Chondrocyte (in vitro differentiated cells): ENCODE results near the gene DUOX1. TPM values are rescaled to one million over a fixed set of nuclear protein-coding genes. Genes with fewer than 3 reads are reported as not detected.

ENCODE experiments used
- DNase-seq: peaks from one replicate; pipeline ENCODE4 v3.0.0; 2021; ENCODE audit warnings: mixed read lengths, low spot score
- H3K27ac Mint-ChIP-seq: one replicate; pipeline ENCODE4 v1.8.0; 2021; ENCODE audit warnings: mild to moderate bottlenecking, moderate library complexity, mixed read lengths; ENCODE audit not compliant: unreplicated experiment
- H3K27me3 Mint-ChIP-seq: 2 replicates; pipeline ENCODE4 v1.8.0; 2021; ENCODE audit warnings: low read depth, mixed read lengths
- H3K36me3 Mint-ChIP-seq: 2 replicates; pipeline ENCODE4 v1.8.0; 2021; ENCODE audit warnings: low read depth, mixed read lengths
- H3K4me1 Mint-ChIP-seq: 2 replicates; pipeline ENCODE4 v1.8.0; 2021; ENCODE audit warnings: low read depth, mild to moderate bottlenecking, mixed read lengths
- H3K4me3 Mint-ChIP-seq: one replicate; pipeline ENCODE4 v1.8.0; 2021; ENCODE audit warnings: mild to moderate bottlenecking, moderate library complexity, mixed read lengths; ENCODE audit not compliant: unreplicated experiment
- H3K9me3 Mint-ChIP-seq: 2 replicates; pipeline ENCODE4 v1.8.0; 2021; ENCODE audit warnings: low read depth, mixed read lengths
- CTCF ChIP-seq: fragments of 200-600 bp; sonication (generic); IDR thresholded peaks from 2 replicates; pipeline ENCODE4 v1.5.0; 2021; ENCODE audit warnings: antibody characterized with exemption, mild to moderate bottlenecking, moderate library complexity
- total RNA-seq: library from RNA; stranded (reverse); gene quantifications from 3 replicates; pipeline ENCODE4 v1.2.1, GENCODE V29; 2021

The DUOX1 gene
- total RNA-seq, 1 donor from 2014 or later = not detected

GRCh38 chr15:45187894-45188830 lies 58.4 kb downstream of the DUOX1 start, which contains the start of gene SHF:
TSS of gene SHF (minus strand) at chr15:45187966. CDS start at chr15:45187951, 15 bp downstream.
- no peak for TF ChIP-seq CTCF
- Mint-ChIP-seq H3K27me3 (no peaks in the 10 kb centered on the region), H3K36me3 (no peaks in the 10 kb centered on the region), H3K27ac (peak within 1 kb of the TSS; percentile 52), H3K9me3 (no peaks in the 10 kb centered on the region), H3K4me1 (peaks cover 24% of the 10 kb centered on the region), H3K4me3 (peak within 1 kb of the TSS; percentile 79)
- DNase-seq = no peak

GRCh38 chr15:45197512-45197911 lies 67.7 kb downstream of the DUOX1 start:
- Mint-ChIP-seq H3K9me3 (no peaks in the 10 kb centered on the region), H3K27ac (peak overlapping the region; percentile 60), H3K27me3 (no peaks in the 10 kb centered on the region), H3K4me1 (peaks cover 9% of the 10 kb centered on the region), H3K4me3 (no peak overlapping the region), H3K36me3 (no peaks in the 10 kb centered on the region)
- no peak for TF ChIP-seq CTCF
- no peak for DNase-seq

GRCh38 chr15:45198337-45199135 lies 68.7 kb downstream of the DUOX1 start:
- Mint-ChIP-seq H3K27ac (no peak overlapping the region), H3K4me1 (peaks cover 9% of the 10 kb centered on the region)
- TF ChIP-seq CTCF = peak; percentile 85

GRCh38 chr15:45199136-45199810 lies 69.5 kb downstream of the DUOX1 start:
- no peak overlapping the region for H3K27ac Mint-ChIP-seq
- no peaks in the 10 kb centered on the region for H3K9me3 Mint-ChIP-seq

More at GRCh38 chr15:45198337-45199135, 68.7 kb downstream of the DUOX1 start:
- no peaks in the 10 kb centered on the region for H3K9me3 Mint-ChIP-seq
- H3K27me3 Mint-ChIP-seq = no peaks in the 10 kb centered on the region
- H3K4me3 Mint-ChIP-seq = no peak overlapping the region
- no peaks in the 10 kb centered on the region for H3K36me3 Mint-ChIP-seq
- DNase-seq = no peak

More at GRCh38 chr15:45199136-45199810, 69.5 kb downstream of the DUOX1 start:
- no peak overlapping the region for H3K4me3 Mint-ChIP-seq
- no peak for DNase-seq
- no peaks in the 10 kb centered on the region for H3K36me3 Mint-ChIP-seq
- peaks cover 9% of the 10 kb centered on the region for H3K4me1 Mint-ChIP-seq
- TF ChIP-seq CTCF = peak; percentile 53
- no peaks in the 10 kb centered on the region for H3K27me3 Mint-ChIP-seq
